B cell (primary cell): ENCODE results near the gene EGFL8. TPM values are rescaled to one million over a fixed set of nuclear protein-coding genes. Genes with fewer than 3 reads are reported as not detected.

Experiments
- ATAC-seq: fragments of 200-7000 bp; cut with Tn5 transposase; one replicate; pipeline ENCODE4 v1.10.0; 2021; ENCODE audit warnings: low read depth, mild to moderate bottlenecking, moderate number of reproducible peaks, moderate library complexity
- CTCF ChIA-PET: fragments of 350-600 bp; sonication (Branson Sonifier 250); formaldehyde crosslinking; loops from one replicate; lab custom pipeline; 2021; ENCODE audit warnings: antibody characterized with exemption, inconsistent platforms; lab: Charles Lee
- POLR2A ChIA-PET: fragments of 350-600 bp; sonication (Branson Sonifier 250); formaldehyde crosslinking; loops from one replicate; lab custom pipeline; 2021; ENCODE audit warnings: antibody characterized with exemption; lab: Charles Lee
- DNase-seq: peaks from one replicate; pipeline ENCODE4 v3.0.0; 2013
- H2AFZ ChIP-seq: 2 replicates; pipeline ENCODE4 v1.6.1; 2012; ENCODE audit warnings: mild to moderate bottlenecking, low read depth, low read length; ENCODE audit not compliant: insufficient read depth, poor library complexity, severe bottlenecking
- H3K27ac ChIP-seq, 2 donors: 1 replicate in 1 of 2; 2 replicates in 1 of 2; pipeline ENCODE4 v1.5.1; 2012 to 2013; ENCODE audit warnings: low read length in 2 of 2, mild to moderate bottlenecking in 2 of 2, moderate library complexity in 1 of 2
- H3K27me3 ChIP-seq, 4 experiments: fragments of 200-600 bp in 1 of 4; sonication (generic) in 1 of 4; replicated peaks in 1 of 4; 1 replicate in 2 of 4; 2 replicates in 2 of 4; pipeline versions ENCODE4 v1.6.1 to v1.7.0; 2013 to 2016; ENCODE audit warnings: low read length in 3 of 4, mild to moderate bottlenecking in 2 of 4, mixed read lengths in 1 of 4, moderate library complexity in 1 of 4; ENCODE audit not compliant: insufficient read depth in 4 of 4, control insufficient read depth in 3 of 4; ENCODE audit errors: control extremely low read depth in 1 of 4
- H3K36me3 ChIP-seq, 2 experiments: replicated peaks in 1 of 2; 1 replicate in 1 of 2; 2 replicates in 1 of 2; pipeline versions ENCODE4 v1.6.1 to v1.7.1; 2013; ENCODE audit warnings: low read length in 1 of 2; ENCODE audit not compliant: insufficient read depth in 2 of 2, control insufficient read depth in 1 of 2; ENCODE audit errors: control extremely low read depth in 1 of 2, extremely low read depth in 1 of 2
- H3K4me1 ChIP-seq, 2 donors: fragments of 200-600 bp in 1 of 2; sonication (generic) in 1 of 2; 1 replicate in 1 of 2; 2 replicates in 1 of 2; pipeline versions ENCODE4 v1.5.1 to v1.6.1; 2013 to 2017; ENCODE audit warnings: low read length in 2 of 2; ENCODE audit not compliant: control insufficient read depth in 2 of 2, insufficient read depth in 2 of 2
- H3K4me2 ChIP-seq: replicated peaks from 2 replicates; pipeline ENCODE3; 2012; ENCODE audit warnings: mild to moderate bottlenecking, low read depth, low read length; ENCODE audit not compliant: poor library complexity, severe bottlenecking
- H3K4me3 ChIP-seq, 5 experiments: fragments of 200-600 bp in 1 of 5; sonication (generic) in 1 of 5; 1 replicate in 3 of 5; 2 replicates in 2 of 5; pipeline versions ENCODE4 v1.5.1 to v1.7.0; 2011 to 2016; ENCODE audit warnings: low read length in 4 of 5, mild to moderate bottlenecking in 4 of 5, low read depth in 2 of 5, control low read depth in 1 of 5, moderate library complexity in 1 of 5; ENCODE audit not compliant: insufficient read depth in 1 of 5; ENCODE audit errors: control extremely low read depth in 1 of 5, extremely low read depth in 1 of 5
- H3K79me2 ChIP-seq: fragments of 200-600 bp; sonication (generic); one replicate; pipeline ENCODE4 v1.6.0; 2016; ENCODE audit warnings: low read length; ENCODE audit not compliant: control insufficient read depth, insufficient read depth
- H3K9ac ChIP-seq: fragments of 200-600 bp; sonication (generic); 2 replicates; pipeline ENCODE4 v1.6.1; 2017; ENCODE audit warnings: mild to moderate bottlenecking, low read length, moderate library complexity
- H3K9me3 ChIP-seq, 3 donors: one replicate each; pipeline versions ENCODE4 v1.6.1 to v1.7.1; 2013; ENCODE audit warnings: low read length in 2 of 3; ENCODE audit not compliant: control insufficient read depth in 2 of 3, insufficient read depth in 1 of 3; ENCODE audit errors: control extremely low read depth in 1 of 3
- H4K20me1 ChIP-seq: 2 replicates; pipeline ENCODE4 v1.6.0; 2012; ENCODE audit warnings: mild to moderate bottlenecking, low read length; ENCODE audit not compliant: insufficient read depth, control insufficient read depth, poor library complexity, severe bottlenecking
- H3K27ac Mint-ChIP-seq: one replicate; pipeline ENCODE4 v1.8.0; 2021; ENCODE audit warnings: mixed read lengths
- H3K27me3 Mint-ChIP-seq: one replicate; pipeline ENCODE4 v1.8.0; 2021; ENCODE audit warnings: mixed read lengths
- H3K4me1 Mint-ChIP-seq: one replicate; pipeline ENCODE4 v1.8.0; 2021; ENCODE audit warnings: mixed read lengths
- H3K4me3 Mint-ChIP-seq: one replicate; pipeline ENCODE4 v1.8.0; 2021; ENCODE audit warnings: mixed read lengths
- H3K9me3 Mint-ChIP-seq: one replicate; pipeline ENCODE4 v1.8.0; 2022; ENCODE audit warnings: mixed read lengths; ENCODE audit not compliant: insufficient read depth
- CTCF ChIP-seq: fragments of 200-600 bp; IDR thresholded peaks from one replicate; pipeline ENCODE4 v1.8.0; 2022; ENCODE audit warnings: antibody characterized with exemption, mild to moderate bottlenecking
- EZH2 ChIP-seq: IDR thresholded peaks from 2 replicates; pipeline ENCODE4 v1.6.1; 2012; ENCODE audit warnings: borderline replicate concordance, low read depth, mild to moderate bottlenecking, moderate library complexity, low read length; ENCODE audit not compliant: insufficient read depth, poor library complexity, severe bottlenecking
- WGBS: methylation state at CpG from one replicate; pipeline ENCODE4 v1.1.5; 2013; ENCODE audit warnings: missing lambda C conversion rate; ENCODE audit not compliant: insufficient coverage; 5-methylcytosine and 5-hydroxymethylcytosine counted together
- intact Hi-C: fragments of 100-400 bp; cut with micrococcal nuclease; formaldehyde crosslinking; loops from one replicate; pipeline ENCODE4 v1.10.0; 2022
- polyA plus RNA-seq: library from polyadenylated mRNA; depleted of rRNA; stranded (reverse); fragments of >200 nt; gene quantifications from 2 replicates; pipeline ENCODE4 v1.2.3, GENCODE V29; 2012
- total RNA-seq, 2 donors: library from RNA; stranded (reverse); fragments of 120-200 nt in 1 of 2; gene quantifications; 1 replicate in 1 of 2; 2 replicates in 1 of 2; pipeline versions ENCODE4 v1.2.3 to v1.2.4, GENCODE V29; 2013 to 2022

EGFL8 gene
- total and polyA plus RNA-seq, 2 donors (not counting 1 experiment from before 2014, with no cell fraction given): 0.91 to 3.9 TPM

GRCh38 chr6:32200711-32201475 is 36.5 kb downstream of the EGFL8 start:
- CTCF ChIA-PET: no interaction called here

More at GRCh38 chr6:32200711-32201475, 36.5 kb downstream of the EGFL8 start:
- H3K27me3 Mint-ChIP-seq: peaks cover 8% of the 10 kb centered on the region
- H3K27ac Mint-ChIP-seq: no peak overlapping the region
- no peaks in the 10 kb centered on the region for H3K79me2 ChIP-seq
- no peaks in the 10 kb centered on the region for H3K9me3 Mint-ChIP-seq
- DNase-seq (no peak), ATAC-seq (no peak)
- WGBS: 95% methylated on average over 11 of the region's 13 CpGs
- TF ChIP-seq CTCF (no peak), EZH2 (no peak)
- H3K27me3 ChIP-seq: peaks cover 0 to 8% (median 2%) of the 10 kb centered on the region in 4 experiments
- no peaks in the 10 kb centered on the region for H3K9me3 ChIP-seq
- H3K9ac ChIP-seq: no peak overlapping the region
- H3K4me3 Mint-ChIP-seq: no peak overlapping the region
- no peaks in the 10 kb centered on the region for H3K36me3 ChIP-seq
- H3K4me3 ChIP-seq: no peak overlapping the region
- H3K4me1 ChIP-seq: peaks cover 6 to 12% of the 10 kb centered on the region in 2 donors
- H4K20me1 ChIP-seq: no peaks in the 10 kb centered on the region
- H3K4me2 ChIP-seq: no peak overlapping the region
- peaks cover 13% of the 10 kb centered on the region for H3K4me1 Mint-ChIP-seq
- POLR2A ChIA-PET: no interaction called here
- intact Hi-C loops: no loop called here
- H3K27ac ChIP-seq: no peak overlapping the region
- no peak overlapping the region for H2AFZ ChIP-seq
